HCT116 (cell line): ENCODE results near the gene ADAMTS6. TPM values are rescaled to one million over a fixed set of nuclear protein-coding genes. Genes with fewer than 3 reads are reported as not detected.

ENCODE experiments used
- ATAC-seq: fragments of 200-7000 bp; cut with Tn5 transposase; 2 replicates; pipeline ENCODE4 v1.9.1; 2020; ENCODE audit warnings: mild to moderate bottlenecking, moderate library complexity
- BruUV-seq: library from RNA; stranded (reverse); fragments of 400-500 nt; replicated peaks from 2 replicates; lab custom pipeline; 2021; lab: Mats Ljungman, UMichigan
- CTCF ChIA-PET: fragments of 300-600 bp; sonication (Branson Sonifier 250); formaldehyde crosslinking; loops from one replicate; lab custom pipeline; 2021; ENCODE audit warnings: antibody characterized with exemption; lab: Charles Lee
- POLR2A ChIA-PET: fragments of 300-600, 350-600 bp; sonication (Branson Sonifier 250); formaldehyde crosslinking; loops from one replicate; lab custom pipeline; 2021; ENCODE audit warnings: antibody characterized with exemption; lab: Charles Lee
- RAD21 ChIA-PET, 2 experiments: fragments of 300-600 bp; sonication (Branson Sonifier 250); formaldehyde crosslinking; loops; one replicate each; lab custom pipeline; 2023; ENCODE audit warnings: low total read pairs in 2 of 2; ENCODE audit not compliant: uncharacterized antibody in 2 of 2, unreplicated experiment in 2 of 2, low non-redundant PET in 1 of 2; lab: Charles Lee
- DNase-seq: peaks from one replicate; pipeline ENCODE4 v3.0.0-alpha.2; 2010; ENCODE audit warnings: low read depth, low spot score
- H2AFZ ChIP-seq: fragments of 200-600 bp; shearing (Covaris generic), sonication (generic); 2 replicates; pipeline ENCODE4 v1.6.1; 2017; ENCODE audit warnings: low read depth, mixed run types, mixed read lengths, antibody characterized with exemption, low read length; ENCODE audit not compliant: poor library complexity, severe bottlenecking
- H3K27ac ChIP-seq: 2 replicates; pipeline ENCODE4 v1.5.1; 2012; ENCODE audit warnings: low read depth, low read length
- H3K27me3 ChIP-seq: fragments of 200-600 bp; sonication (generic); 2 replicates; pipeline ENCODE4 v1.6.1; 2016; ENCODE audit warnings: mixed run types, low read length, mixed read lengths; ENCODE audit not compliant: insufficient read depth
- H3K36me3 ChIP-seq, 2 experiments: fragments of 200-500 bp in 1 of 2; fragments of 200-600 bp in 1 of 2; sonication (Bioruptor generic) in 1 of 2; sonication (generic) in 1 of 2; 2 replicates each; pipeline versions ENCODE4 v1.5.1 to v1.6.1; 2014 to 2016; ENCODE audit warnings: low read length in 2 of 2, inconsistent platforms in 1 of 2, mixed read lengths in 1 of 2, mixed run types in 1 of 2; ENCODE audit not compliant: insufficient read depth in 2 of 2, control insufficient read depth in 1 of 2
- H3K4me1 ChIP-seq, 2 experiments: fragments of 200-600 bp in 1 of 2; sonication (generic) in 1 of 2; 2 replicates each; pipeline versions ENCODE4 v1.5.1 to v1.6.1; 2012 to 2017; ENCODE audit warnings: low read length in 2 of 2, inconsistent platforms in 1 of 2, mild to moderate bottlenecking in 1 of 2, mixed read lengths in 1 of 2, mixed run types in 1 of 2, moderate library complexity in 1 of 2; ENCODE audit not compliant: insufficient read depth in 2 of 2, control insufficient read depth in 1 of 2
- H3K4me2 ChIP-seq: fragments of 200-600 bp; sonication (generic); 2 replicates; pipeline ENCODE4 v1.6.1; 2017; ENCODE audit warnings: mixed run types, low read length, mixed read lengths
- H3K4me3 ChIP-seq, 2 experiments: fragments of 200-600 bp in 1 of 2; sonication (generic) in 1 of 2; replicated peaks in 1 of 2; 2 replicates each; pipeline ENCODE4 v1.5.1; 2011 to 2016; ENCODE audit warnings: low read length in 2 of 2, control low read depth in 1 of 2, low read depth in 1 of 2, mild to moderate bottlenecking in 1 of 2, mixed read lengths in 1 of 2, mixed run types in 1 of 2
- H3K79me2 ChIP-seq: fragments of 200-600 bp; sonication (generic); 2 replicates; pipeline ENCODE4 v1.6.1; 2017; ENCODE audit warnings: mild to moderate bottlenecking, mixed run types, low read length, moderate library complexity, mixed read lengths; ENCODE audit not compliant: insufficient read depth
- H3K9ac ChIP-seq: fragments of 200-600 bp; sonication (generic); 2 replicates; pipeline ENCODE4 v1.6.1; 2016; ENCODE audit warnings: low read length, mixed read lengths
- H3K9me2 ChIP-seq: fragments of 200-600 bp; sonication (generic), shearing (Covaris generic); 2 replicates; pipeline ENCODE4 v1.6.1; 2017; ENCODE audit warnings: mixed run types, mild to moderate bottlenecking, moderate library complexity; ENCODE audit not compliant: insufficient read depth
- H3K9me3 ChIP-seq, 2 experiments: fragments of 200-500 bp in 1 of 2; fragments of 200-600 bp in 1 of 2; sonication (Bioruptor generic) in 1 of 2; sonication (generic) in 1 of 2; 2 replicates each; pipeline ENCODE4 v1.6.1; 2014 to 2017; ENCODE audit warnings: low read length in 2 of 2, mixed read lengths in 2 of 2, inconsistent platforms in 1 of 2, low read depth in 1 of 2, mild to moderate bottlenecking in 1 of 2, mixed run types in 1 of 2, moderate library complexity in 1 of 2; ENCODE audit not compliant: control insufficient read depth in 1 of 2, insufficient read depth in 1 of 2
- H4K20me1 ChIP-seq: fragments of 200-600 bp; sonication (generic), shearing (Covaris generic); 2 replicates; pipeline ENCODE4 v1.6.1; 2017; ENCODE audit warnings: mixed run types, mild to moderate bottlenecking, moderate library complexity; ENCODE audit not compliant: insufficient read depth
- ATF3 ChIP-seq: IDR thresholded peaks from 2 replicates; pipeline ENCODE4 v1.6.1; 2012
- CBX3 ChIP-seq: IDR thresholded peaks from 2 replicates; pipeline ENCODE4 v1.6.1; 2012; ENCODE audit warnings: low read depth
- EGR1 ChIP-seq: IDR thresholded peaks from 2 replicates; pipeline ENCODE4 v1.6.1; 2012; ENCODE audit warnings: low read depth
- ELF1 ChIP-seq: IDR thresholded peaks from 2 replicates; pipeline ENCODE4 v1.6.1; 2012; ENCODE audit warnings: low read depth, borderline replicate concordance
- EZH2phosphoT487 ChIP-seq: fragments of 200-600 bp; IDR thresholded peaks from 2 replicates; pipeline ENCODE4 v1.6.1; 2018; ENCODE audit warnings: antibody characterized with exemption, borderline replicate concordance
- FOSL1 ChIP-seq: IDR thresholded peaks from 2 replicates; pipeline ENCODE4 v1.6.1; 2012; ENCODE audit warnings: low read depth
- POLR2AphosphoS5 ChIP-seq: IDR thresholded peaks from 2 replicates; pipeline ENCODE4 v1.6.1; 2011; ENCODE audit warnings: mild to moderate bottlenecking, low read depth, low read length, moderate library complexity
- RAD21 ChIP-seq: IDR thresholded peaks from 2 replicates; pipeline ENCODE4 v1.6.1; 2012; ENCODE audit warnings: low read depth, mild to moderate bottlenecking
- SIN3A ChIP-seq: IDR thresholded peaks from 2 replicates; pipeline ENCODE4 v1.6.1; 2012; ENCODE audit warnings: low read depth
- SRF ChIP-seq: IDR thresholded peaks from 2 replicates; pipeline ENCODE4 v1.6.1; 2012; ENCODE audit warnings: low read depth
- TCF7L2 ChIP-seq: IDR thresholded peaks from 2 replicates; pipeline ENCODE4 v1.7.0; 2011; ENCODE audit warnings: borderline replicate concordance, inconsistent platforms; ENCODE audit not compliant: insufficient read depth, insufficient read length; ENCODE audit errors: extremely low read depth
- ZNF274 ChIP-seq: fragments of 200-500 bp; sonication (Bioruptor generic); IDR thresholded peaks from 2 replicates; pipeline ENCODE4 v1.6.1; 2014; ENCODE audit warnings: mild to moderate bottlenecking, low read depth, low read length, inconsistent platforms
- intact Hi-C: fragments of 100-400 bp; cut with micrococcal nuclease; formaldehyde crosslinking; loops from 2 replicates; pipeline ENCODE4 v1.10.0; 2022
- total RNA-seq: library from RNA; stranded (reverse); gene quantifications from one replicate; pipeline ENCODE4 v1.2.1, GENCODE V29; 2021; ENCODE audit not compliant: unreplicated experiment
- TF ChIP-seq, protein P1 (sequence below): IDR thresholded peaks from 2 replicates; pipeline ENCODE4 v1.6.1; 2012; ENCODE audit warnings: low read depth

The ADAMTS6 gene
- total RNA-seq, 1 experiment from 2014 or later = 0.93 TPM

DNA sequence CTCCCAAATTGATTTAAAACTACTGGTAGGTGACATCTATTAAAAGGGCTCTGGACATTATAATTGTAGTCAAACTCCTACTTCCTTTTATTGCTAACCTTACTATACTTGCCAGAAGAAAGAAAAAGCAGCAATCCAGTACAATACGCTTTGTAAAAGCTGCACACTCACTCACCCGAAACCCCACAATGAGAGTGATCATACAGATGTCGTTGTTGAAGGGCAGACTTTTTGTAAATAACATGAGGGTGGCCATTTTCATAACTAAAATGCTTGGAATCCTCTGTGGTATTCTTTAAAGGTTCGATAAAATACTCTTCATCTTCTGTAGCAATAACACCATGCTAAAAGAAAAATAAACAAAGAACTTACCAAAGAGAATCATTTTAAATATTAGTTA lies 21.7 kb downstream of the ADAMTS6 start (continued):
- TF ChIP-seq, protein P1, sequence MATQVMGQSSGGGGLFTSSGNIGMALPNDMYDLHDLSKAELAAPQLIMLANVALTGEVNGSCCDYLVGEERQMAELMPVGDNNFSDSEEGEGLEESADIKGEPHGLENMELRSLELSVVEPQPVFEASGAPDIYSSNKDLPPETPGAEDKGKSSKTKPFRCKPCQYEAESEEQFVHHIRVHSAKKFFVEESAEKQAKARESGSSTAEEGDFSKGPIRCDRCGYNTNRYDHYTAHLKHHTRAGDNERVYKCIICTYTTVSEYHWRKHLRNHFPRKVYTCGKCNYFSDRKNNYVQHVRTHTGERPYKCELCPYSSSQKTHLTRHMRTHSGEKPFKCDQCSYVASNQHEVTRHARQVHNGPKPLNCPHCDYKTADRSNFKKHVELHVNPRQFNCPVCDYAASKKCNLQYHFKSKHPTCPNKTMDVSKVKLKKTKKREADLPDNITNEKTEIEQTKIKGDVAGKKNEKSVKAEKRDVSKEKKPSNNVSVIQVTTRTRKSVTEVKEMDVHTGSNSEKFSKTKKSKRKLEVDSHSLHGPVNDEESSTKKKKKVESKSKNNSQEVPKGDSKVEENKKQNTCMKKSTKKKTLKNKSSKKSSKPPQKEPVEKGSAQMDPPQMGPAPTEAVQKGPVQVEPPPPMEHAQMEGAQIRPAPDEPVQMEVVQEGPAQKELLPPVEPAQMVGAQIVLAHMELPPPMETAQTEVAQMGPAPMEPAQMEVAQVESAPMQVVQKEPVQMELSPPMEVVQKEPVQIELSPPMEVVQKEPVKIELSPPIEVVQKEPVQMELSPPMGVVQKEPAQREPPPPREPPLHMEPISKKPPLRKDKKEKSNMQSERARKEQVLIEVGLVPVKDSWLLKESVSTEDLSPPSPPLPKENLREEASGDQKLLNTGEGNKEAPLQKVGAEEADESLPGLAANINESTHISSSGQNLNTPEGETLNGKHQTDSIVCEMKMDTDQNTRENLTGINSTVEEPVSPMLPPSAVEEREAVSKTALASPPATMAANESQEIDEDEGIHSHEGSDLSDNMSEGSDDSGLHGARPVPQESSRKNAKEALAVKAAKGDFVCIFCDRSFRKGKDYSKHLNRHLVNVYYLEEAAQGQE = no peak
- TF ChIP-seq ZNF274 = no peak
- no peak for TF ChIP-seq POLR2AphosphoS5
- no peak for TF ChIP-seq TCF7L2
- no peak for TF ChIP-seq EGR1
- no peak for TF ChIP-seq ELF1
- no peak for TF ChIP-seq CBX3
- no peak for TF ChIP-seq EZH2phosphoT487
- no peak for TF ChIP-seq SRF
- TF ChIP-seq SIN3A = no peak
- no peak for TF ChIP-seq FOSL1

- no peaks in the 10 kb centered on the region for H3K79me2 ChIP-seq
- POLR2A ChIA-PET = no interaction called here
- no peaks in the 10 kb centered on the region for H3K27me3 ChIP-seq
- no peak overlapping the region for H3K4me2 ChIP-seq
- H3K9me2 ChIP-seq = no peaks in the 10 kb centered on the region
- ATAC-seq (no peak), DNase-seq (no peak)
- H3K36me3 ChIP-seq = no peaks in the 10 kb centered on the region
- intact Hi-C loops = no loop called here
- no TSS peak for BruUV-seq
- H3K9me3 ChIP-seq = no peaks in the 10 kb centered on the region
- no peak overlapping the region for H3K4me3 ChIP-seq
- no peak overlapping the region for H3K27ac ChIP-seq
- CTCF ChIA-PET = no interaction called here
- no peaks in the 10 kb centered on the region for H4K20me1 ChIP-seq
- no peak overlapping the region for H3K9ac ChIP-seq
- RAD21 ChIA-PET = no interaction called here
- no peak overlapping the region for H2AFZ ChIP-seq
- TF ChIP-seq ZNF274 (no peak), RAD21 (no peak), ATF3 (no peak), EGR1 (no peak)
- H3K4me1 ChIP-seq = no peaks in the 10 kb centered on the region
Observed at GRCh38 chr5:65455064-65455463, 26.7 kb downstream of the ADAMTS6 start.
